NCI-H82 treated with DMSO at 0.1 percent for 48 hours (cell line): ENCODE measurements around the gene EIF4G3.

Experiments
- DNase-seq: peaks from one replicate; lab custom pipeline; 2025; ENCODE audit not compliant: unreplicated experiment; lab: John Stamatoyannopoulos, UW

Gene EIF4G3

GRCh38 chr1:20998826-20999225, 177.9 kb downstream of the EIF4G3 start:
- no peak for DNase-seq

- DNase-seq, result no peak
These were observed 179.0 kb downstream of the EIF4G3 start for GRCh38 chr1:20997602-20998224.

- DNase-seq, result no peak
These were observed 180.1 kb downstream of the EIF4G3 start for GRCh38 chr1:20996554-20996953.

GRCh38 chr1:20993716-20994575, 182.8 kb downstream of the EIF4G3 start:
- no peak for DNase-seq

- no peak for DNase-seq
These were observed 184.2 kb downstream of the EIF4G3 start for GRCh38 chr1:20992322-20993056.

- DNase-seq, result no peak
These were observed 187.8 kb downstream of the EIF4G3 start for GRCh38 chr1:20988943-20989342.

GRCh38 chr1:20987831-20988825, 188.6 kb downstream of the EIF4G3 start:
- no peak for DNase-seq

- no peak for DNase-seq
These were observed 193.3 kb downstream of the EIF4G3 start for GRCh38 chr1:20983297-20983889.

GRCh38 chr1:20982316-20982715, 194.4 kb downstream of the EIF4G3 start:
- DNase-seq, result no peak

GRCh38 chr1:20981915-20982314, 194.8 kb downstream of the EIF4G3 start:
- no peak for DNase-seq

GRCh38 chr1:20980051-20980450, 196.6 kb downstream of the EIF4G3 start:
- DNase-seq, result no peak

GRCh38 chr1:20978413-20978812, 198.3 kb downstream of the EIF4G3 start:
- DNase-seq, result no peak

- DNase-seq, result no peak
These were observed 201.0 kb downstream of the EIF4G3 start for GRCh38 chr1:20975668-20976067.

GRCh38 chr1:20974951-20975350, 201.7 kb downstream of the EIF4G3 start:
- no peak for DNase-seq

GRCh38 chr1:20974069-20974468, 202.6 kb downstream of the EIF4G3 start:
- DNase-seq, result no peak

- DNase-seq, result no peak
These were observed 203.8 kb downstream of the EIF4G3 start for GRCh38 chr1:20972855-20973254.

- no peak for DNase-seq
These were observed 211.9 kb downstream of the EIF4G3 start for GRCh38 chr1:20964540-20965484.

- DNase-seq, result no peak
These were observed 214.0 kb downstream of the EIF4G3 start for GRCh38 chr1:20962576-20963258.

GRCh38 chr1:20958430-20958829, 218.3 kb downstream of the EIF4G3 start:
- no peak for DNase-seq
